Measurements from ENCODE around the gene GASK1A. TPM values are rescaled to one million over a fixed set of nuclear protein-coding genes. Genes with fewer than 3 reads are reported as not detected.

Gene GASK1A
- total and polyA plus RNA-seq, 10 of the 15 experiments (the other 5 are each of a cell fraction or from before 2014, with no cell fraction given): 0.18 TPM; not detected in 9

DNA sequence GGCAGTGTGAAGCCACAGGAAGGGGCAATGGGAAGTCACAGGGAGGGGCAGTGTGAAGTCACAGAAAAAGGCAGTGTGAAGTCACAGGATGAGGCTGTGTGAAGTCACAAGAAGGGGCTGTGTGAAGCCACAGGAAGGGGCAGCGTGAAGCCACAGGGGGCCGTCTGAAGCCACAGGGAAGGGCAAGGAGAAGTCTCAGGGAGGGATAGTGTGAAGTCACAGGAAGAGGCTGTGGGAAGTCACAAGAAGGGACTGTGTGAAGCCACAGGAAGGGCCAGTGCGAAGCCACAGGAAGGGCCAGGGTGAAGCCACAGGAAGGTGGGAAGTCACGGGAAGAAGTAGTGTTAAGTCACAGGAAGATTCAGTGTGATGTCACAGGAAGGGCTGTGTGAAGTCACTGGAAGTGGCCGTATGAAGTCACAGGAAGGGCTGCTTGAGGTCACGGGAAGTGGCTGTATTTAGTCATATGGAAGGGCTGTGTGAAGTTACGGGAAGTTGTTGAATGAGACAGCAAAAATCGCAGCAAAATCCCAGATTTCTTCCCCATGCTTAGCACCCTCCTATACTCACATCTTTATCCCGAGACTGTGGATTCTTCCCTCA lies 38.6 kb downstream of the GASK1A start (continued):
- TF ChIP-seq, protein P1, sequence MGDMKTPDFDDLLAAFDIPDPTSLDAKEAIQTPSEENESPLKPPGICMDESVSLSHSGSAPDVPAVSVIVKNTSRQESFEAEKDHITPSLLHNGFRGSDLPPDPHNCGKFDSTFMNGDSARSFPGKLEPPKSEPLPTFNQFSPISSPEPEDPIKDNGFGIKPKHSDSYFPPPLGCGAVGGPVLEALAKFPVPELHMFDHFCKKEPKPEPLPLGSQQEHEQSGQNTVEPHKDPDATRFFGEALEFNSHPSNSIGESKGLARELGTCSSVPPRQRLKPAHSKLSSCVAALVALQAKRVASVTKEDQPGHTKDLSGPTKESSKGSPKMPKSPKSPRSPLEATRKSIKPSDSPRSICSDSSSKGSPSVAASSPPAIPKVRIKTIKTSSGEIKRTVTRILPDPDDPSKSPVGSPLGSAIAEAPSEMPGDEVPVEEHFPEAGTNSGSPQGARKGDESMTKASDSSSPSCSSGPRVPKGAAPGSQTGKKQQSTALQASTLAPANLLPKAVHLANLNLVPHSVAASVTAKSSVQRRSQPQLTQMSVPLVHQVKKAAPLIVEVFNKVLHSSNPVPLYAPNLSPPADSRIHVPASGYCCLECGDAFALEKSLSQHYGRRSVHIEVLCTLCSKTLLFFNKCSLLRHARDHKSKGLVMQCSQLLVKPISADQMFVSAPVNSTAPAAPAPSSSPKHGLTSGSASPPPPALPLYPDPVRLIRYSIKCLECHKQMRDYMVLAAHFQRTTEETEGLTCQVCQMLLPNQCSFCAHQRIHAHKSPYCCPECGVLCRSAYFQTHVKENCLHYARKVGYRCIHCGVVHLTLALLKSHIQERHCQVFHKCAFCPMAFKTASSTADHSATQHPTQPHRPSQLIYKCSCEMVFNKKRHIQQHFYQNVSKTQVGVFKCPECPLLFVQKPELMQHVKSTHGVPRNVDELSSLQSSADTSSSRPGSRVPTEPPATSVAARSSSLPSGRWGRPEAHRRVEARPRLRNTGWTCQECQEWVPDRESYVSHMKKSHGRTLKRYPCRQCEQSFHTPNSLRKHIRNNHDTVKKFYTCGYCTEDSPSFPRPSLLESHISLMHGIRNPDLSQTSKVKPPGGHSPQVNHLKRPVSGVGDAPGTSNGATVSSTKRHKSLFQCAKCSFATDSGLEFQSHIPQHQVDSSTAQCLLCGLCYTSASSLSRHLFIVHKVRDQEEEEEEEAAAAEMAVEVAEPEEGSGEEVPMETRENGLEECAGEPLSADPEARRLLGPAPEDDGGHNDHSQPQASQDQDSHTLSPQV (IDR thresholded peaks at IDR 0.05): no peak
- TF ChIP-seq ATF7 (IDR thresholded peaks at IDR 0.05; ENCODE audit: low read depth): no peak

DNA sequence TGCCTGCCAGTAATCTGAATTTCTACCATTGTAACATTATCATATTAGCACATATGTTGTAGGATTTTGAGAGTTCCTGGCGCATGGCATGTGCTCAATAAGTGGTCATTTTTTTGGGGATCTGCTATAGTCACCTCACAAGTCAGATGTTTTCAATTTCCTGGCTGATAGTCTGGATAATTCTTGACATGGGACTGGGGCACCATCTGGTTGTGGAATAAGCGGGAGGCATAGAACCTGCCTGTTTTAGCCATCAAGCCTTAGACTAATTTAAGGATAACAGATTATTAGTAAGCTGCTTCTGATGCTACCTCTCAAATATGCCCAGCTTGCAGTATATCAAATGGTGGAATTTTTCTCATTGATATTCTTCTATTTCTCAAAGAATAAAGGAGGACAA lies 39.1 kb downstream of the GASK1A start:
- SMC1A ChIA-PET (ENCODE audit: uncharacterized antibody, unreplicated experiment): interaction anchor here (0.9 to 1.3 kb wide), 2 partner anchors 16 to 19 kb away, joined by 3 to 4 read pairs; no protein-coding TSS in a partner anchor
- intact Hi-C loops (cut with micrococcal nuclease; ENCODE audit: unreplicated experiment): no loop called here
- no peak overlapping the region for H3K27ac ChIP-seq (ENCODE audit: control insufficient read depth, insufficient read depth)

More for the DNA sequence above, 39.1 kb downstream of the GASK1A start:
- ChIA-PET POLR2A (no interaction called here), RAD21 (ENCODE audit: unreplicated experiment) (no interaction called here), CTCF (no interaction called here)
- Histone ChIP-seq H3K4me3 (no peak overlapping the region), H3K4me2 (ENCODE audit: control insufficient read depth, insufficient read depth) (no peak overlapping the region), H3K27me3 (replicated peaks in 1 of 2; ENCODE audit: control insufficient read depth in 2 of 2, insufficient read depth in 2 of 2, low read length in 1 of 2) (no peaks in the 10 kb centered on the region), H3K4me1 (ENCODE audit: control insufficient read depth, insufficient read depth, low read length) (no peaks in the 10 kb centered on the region), H4K20me1 (ENCODE audit: control insufficient read depth, insufficient read depth) (no peaks in the 10 kb centered on the region), H3K9me3 (replicated peaks; ENCODE audit: control insufficient read depth, insufficient read depth, low read length) (peaks cover 13% of the 10 kb centered on the region; the same call in 2 of the 3 replicates), H3K9ac (ENCODE audit: control insufficient read depth, insufficient read depth, low read length) (no peak overlapping the region), H2AFZ (ENCODE audit: control insufficient read depth, low read depth, low read length) (no peak overlapping the region), H3K36me3 (ENCODE audit: control insufficient read depth in 2 of 2, insufficient read depth in 2 of 2, low read length in 1 of 2) (no peaks in the 10 kb centered on the region), H3K79me2 (ENCODE audit: control insufficient read depth, insufficient read depth, low read length) (no peaks in the 10 kb centered on the region)
- DNase-seq (ENCODE audit: low read depth, low spot score): no peak
- TF ChIP-seq KAT2A (conservative IDR thresholded peaks at IDR 0.05; ENCODE audit: control insufficient read depth, low read depth, low read length) (no peak), SP1 (IDR thresholded peaks at IDR 0.05; ENCODE audit: low read depth, low read length) (no peak), YBX1 (IDR thresholded peaks at IDR 0.05) (no peak), POLR2AphosphoS2 (IDR thresholded peaks at IDR 0.05; ENCODE audit: low read depth, low read length) (no peak), PBX3 (IDR thresholded peaks at IDR 0.05; ENCODE audit: insufficient replicate concordance, low read depth, low read length) (no peak), RCOR1 (conservative IDR thresholded peaks at IDR 0.05; ENCODE audit: low read depth, low read length) (no peak)
- TF ChIP-seq, protein P2, sequence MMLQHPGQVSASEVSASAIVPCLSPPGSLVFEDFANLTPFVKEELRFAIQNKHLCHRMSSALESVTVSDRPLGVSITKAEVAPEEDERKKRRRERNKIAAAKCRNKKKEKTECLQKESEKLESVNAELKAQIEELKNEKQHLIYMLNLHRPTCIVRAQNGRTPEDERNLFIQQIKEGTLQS (IDR thresholded peaks at IDR 0.05; ENCODE audit: borderline replicate concordance, extremely low read depth, low read depth, low read length): no peak
- TF ChIP-seq, protein P1 (IDR thresholded peaks at IDR 0.05): no peak
- TF ChIP-seq, protein P3, sequence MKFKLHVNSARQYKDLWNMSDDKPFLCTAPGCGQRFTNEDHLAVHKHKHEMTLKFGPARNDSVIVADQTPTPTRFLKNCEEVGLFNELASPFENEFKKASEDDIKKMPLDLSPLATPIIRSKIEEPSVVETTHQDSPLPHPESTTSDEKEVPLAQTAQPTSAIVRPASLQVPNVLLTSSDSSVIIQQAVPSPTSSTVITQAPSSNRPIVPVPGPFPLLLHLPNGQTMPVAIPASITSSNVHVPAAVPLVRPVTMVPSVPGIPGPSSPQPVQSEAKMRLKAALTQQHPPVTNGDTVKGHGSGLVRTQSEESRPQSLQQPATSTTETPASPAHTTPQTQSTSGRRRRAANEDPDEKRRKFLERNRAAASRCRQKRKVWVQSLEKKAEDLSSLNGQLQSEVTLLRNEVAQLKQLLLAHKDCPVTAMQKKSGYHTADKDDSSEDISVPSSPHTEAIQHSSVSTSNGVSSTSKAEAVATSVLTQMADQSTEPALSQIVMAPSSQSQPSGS (IDR thresholded peaks at IDR 0.05; ENCODE audit: low read length): no peak
- in situ Hi-C loops (cut with MboI): no loop called here
- BruUV-seq (replicated peaks): no TSS peak
- FAIRE-seq: no peak
- WGBS (ENCODE audit: insufficient coverage, insufficient replicate concordance, low lambda C conversion rate, missing lambda C conversion rate): 65% methylated on average over 2 of the region's 2 CpGs
- ATAC-seq: no peak

Data from GM12878 (cell line).